Glutamatergic neuron (in vitro differentiated cells): ENCODE results near the gene AP2A1. TPM values are rescaled to one million over a fixed set of nuclear protein-coding genes. Genes with fewer than 3 reads are reported as not detected.

ENCODE experiments used
- DNase-seq: peaks from one replicate; pipeline ENCODE4 v3.0.0; 2022
- H3K27ac Mint-ChIP-seq: one replicate; pipeline ENCODE4 v1.8.0; 2020; ENCODE audit warnings: mild to moderate bottlenecking, mixed read lengths, inconsistent platforms; ENCODE audit not compliant: unreplicated experiment
- H3K27me3 Mint-ChIP-seq: one replicate; pipeline ENCODE4 v1.8.0; 2020; ENCODE audit warnings: mild to moderate bottlenecking, moderate library complexity, mixed read lengths, inconsistent platforms; ENCODE audit not compliant: unreplicated experiment
- H3K36me3 Mint-ChIP-seq: one replicate; pipeline ENCODE4 v1.8.0; 2020; ENCODE audit warnings: mild to moderate bottlenecking, mixed read lengths, inconsistent platforms; ENCODE audit not compliant: unreplicated experiment
- H3K4me1 Mint-ChIP-seq: one replicate; pipeline ENCODE4 v1.8.0; 2020; ENCODE audit warnings: mild to moderate bottlenecking, low read depth, mixed read lengths, inconsistent platforms; ENCODE audit not compliant: unreplicated experiment
- H3K4me3 Mint-ChIP-seq: one replicate; pipeline ENCODE4 v1.8.0; 2020; ENCODE audit warnings: mild to moderate bottlenecking, mixed read lengths, inconsistent platforms; ENCODE audit not compliant: unreplicated experiment
- H3K9me3 Mint-ChIP-seq: one replicate; pipeline ENCODE4 v1.8.0; 2020; ENCODE audit warnings: mild to moderate bottlenecking, moderate library complexity, mixed read lengths, inconsistent platforms; ENCODE audit not compliant: unreplicated experiment
- total RNA-seq: library from RNA; stranded (reverse); fragmentation: NEBNext Ultra II Directional; extraction: Animal tissue kit (Norgen Biotek cat#: 25700); gene quantifications from one replicate; pipeline ENCODE4 v1.2.1, GENCODE V29; 2021; ENCODE audit not compliant: unreplicated experiment
- TF ChIP-seq, protein P1 (sequence below): fragments of 200-600 bp; sonication (generic); IDR thresholded peaks from one replicate; pipeline ENCODE4 v1.5.0; 2021; ENCODE audit not compliant: partially characterized antibody, unreplicated experiment

The AP2A1 gene
- total RNA-seq, 1 donor from 2014 or later, result 175 TPM

DNA sequence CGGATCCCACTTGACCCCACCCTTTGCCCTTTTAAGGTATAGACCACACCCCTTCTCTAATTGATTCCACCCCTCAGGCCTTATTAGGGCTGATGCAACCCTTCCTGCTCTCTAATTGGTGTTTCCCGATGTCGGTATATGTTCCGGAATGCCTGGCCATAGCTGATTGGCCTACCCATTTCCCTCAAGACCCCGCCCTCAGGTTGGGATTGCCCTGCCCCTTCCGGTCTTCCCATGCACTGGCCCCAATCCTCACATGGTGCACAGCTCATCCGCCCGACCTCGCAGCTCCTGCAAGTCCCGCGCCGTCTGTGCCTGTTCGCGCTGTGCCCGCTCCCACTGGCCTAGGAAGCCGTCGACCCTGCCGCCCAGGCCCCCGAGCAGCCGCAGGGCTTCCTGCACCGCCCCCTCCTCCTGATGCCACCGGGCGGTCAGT is 21.8 kb upstream of the AP2A1 start:
- Mint-ChIP-seq H3K27me3 (peaks cover 10% of the 10 kb centered on the region), H3K9me3 (peaks cover 5% of the 10 kb centered on the region), H3K4me1 (no peaks in the 10 kb centered on the region), H3K36me3 (no peaks in the 10 kb centered on the region), H3K27ac (no peak overlapping the region), H3K4me3 (no peak overlapping the region)
- TF ChIP-seq, protein P1, sequence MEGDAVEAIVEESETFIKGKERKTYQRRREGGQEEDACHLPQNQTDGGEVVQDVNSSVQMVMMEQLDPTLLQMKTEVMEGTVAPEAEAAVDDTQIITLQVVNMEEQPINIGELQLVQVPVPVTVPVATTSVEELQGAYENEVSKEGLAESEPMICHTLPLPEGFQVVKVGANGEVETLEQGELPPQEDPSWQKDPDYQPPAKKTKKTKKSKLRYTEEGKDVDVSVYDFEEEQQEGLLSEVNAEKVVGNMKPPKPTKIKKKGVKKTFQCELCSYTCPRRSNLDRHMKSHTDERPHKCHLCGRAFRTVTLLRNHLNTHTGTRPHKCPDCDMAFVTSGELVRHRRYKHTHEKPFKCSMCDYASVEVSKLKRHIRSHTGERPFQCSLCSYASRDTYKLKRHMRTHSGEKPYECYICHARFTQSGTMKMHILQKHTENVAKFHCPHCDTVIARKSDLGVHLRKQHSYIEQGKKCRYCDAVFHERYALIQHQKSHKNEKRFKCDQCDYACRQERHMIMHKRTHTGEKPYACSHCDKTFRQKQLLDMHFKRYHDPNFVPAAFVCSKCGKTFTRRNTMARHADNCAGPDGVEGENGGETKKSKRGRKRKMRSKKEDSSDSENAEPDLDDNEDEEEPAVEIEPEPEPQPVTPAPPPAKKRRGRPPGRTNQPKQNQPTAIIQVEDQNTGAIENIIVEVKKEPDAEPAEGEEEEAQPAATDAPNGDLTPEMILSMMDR, result no peak
- no peak for DNase-seq

GRCh38 chr19:49746206-49746958 is 20.4 kb upstream of the AP2A1 start:
- Mint-ChIP-seq H3K27ac (no peak overlapping the region), H3K4me1 (no peaks in the 10 kb centered on the region), H3K9me3 (peaks cover 5% of the 10 kb centered on the region), H3K4me3 (no peak overlapping the region), H3K27me3 (peaks cover 10% of the 10 kb centered on the region), H3K36me3 (no peaks in the 10 kb centered on the region)
- DNase-seq, result peak; percentile 25
- TF ChIP-seq, protein P1, result no peak

GRCh38 chr19:49749055-49749716 is 17.6 kb upstream of the AP2A1 start:
- H3K9me3 Mint-ChIP-seq, result peaks cover 5% of the 10 kb centered on the region
- no peak overlapping the region for H3K4me3 Mint-ChIP-seq
- H3K27me3 Mint-ChIP-seq, result peaks cover 5% of the 10 kb centered on the region
- no peak overlapping the region for H3K27ac Mint-ChIP-seq
- TF ChIP-seq, protein P1, result no peak
- H3K4me1 Mint-ChIP-seq, result no peaks in the 10 kb centered on the region
- H3K36me3 Mint-ChIP-seq, result no peaks in the 10 kb centered on the region
- DNase-seq, result no peak

GRCh38 chr19:49749771-49750170 is 17.0 kb upstream of the AP2A1 start:
- H3K27ac Mint-ChIP-seq, result no peak overlapping the region
- H3K27me3 Mint-ChIP-seq, result peaks cover 7% of the 10 kb centered on the region
- peaks cover 4% of the 10 kb centered on the region for H3K9me3 Mint-ChIP-seq
- TF ChIP-seq, protein P1, result no peak
- no peak overlapping the region for H3K4me3 Mint-ChIP-seq
- DNase-seq, result no peak
- H3K36me3 Mint-ChIP-seq, result no peaks in the 10 kb centered on the region
- H3K4me1 Mint-ChIP-seq, result no peaks in the 10 kb centered on the region

GRCh38 chr19:49752701-49753100 is 14.1 kb upstream of the AP2A1 start:
- peaks cover 3% of the 10 kb centered on the region for H3K36me3 Mint-ChIP-seq
- peaks cover 2% of the 10 kb centered on the region for H3K27me3 Mint-ChIP-seq
- H3K27ac Mint-ChIP-seq, result no peak overlapping the region
- DNase-seq, result no peak
- H3K4me3 Mint-ChIP-seq, result no peak overlapping the region
- H3K4me1 Mint-ChIP-seq, result no peaks in the 10 kb centered on the region
- TF ChIP-seq, protein P1, result no peak
- H3K9me3 Mint-ChIP-seq, result no peaks in the 10 kb centered on the region
